Measurements from ENCODE around the gene ANAPC2.

DNA sequence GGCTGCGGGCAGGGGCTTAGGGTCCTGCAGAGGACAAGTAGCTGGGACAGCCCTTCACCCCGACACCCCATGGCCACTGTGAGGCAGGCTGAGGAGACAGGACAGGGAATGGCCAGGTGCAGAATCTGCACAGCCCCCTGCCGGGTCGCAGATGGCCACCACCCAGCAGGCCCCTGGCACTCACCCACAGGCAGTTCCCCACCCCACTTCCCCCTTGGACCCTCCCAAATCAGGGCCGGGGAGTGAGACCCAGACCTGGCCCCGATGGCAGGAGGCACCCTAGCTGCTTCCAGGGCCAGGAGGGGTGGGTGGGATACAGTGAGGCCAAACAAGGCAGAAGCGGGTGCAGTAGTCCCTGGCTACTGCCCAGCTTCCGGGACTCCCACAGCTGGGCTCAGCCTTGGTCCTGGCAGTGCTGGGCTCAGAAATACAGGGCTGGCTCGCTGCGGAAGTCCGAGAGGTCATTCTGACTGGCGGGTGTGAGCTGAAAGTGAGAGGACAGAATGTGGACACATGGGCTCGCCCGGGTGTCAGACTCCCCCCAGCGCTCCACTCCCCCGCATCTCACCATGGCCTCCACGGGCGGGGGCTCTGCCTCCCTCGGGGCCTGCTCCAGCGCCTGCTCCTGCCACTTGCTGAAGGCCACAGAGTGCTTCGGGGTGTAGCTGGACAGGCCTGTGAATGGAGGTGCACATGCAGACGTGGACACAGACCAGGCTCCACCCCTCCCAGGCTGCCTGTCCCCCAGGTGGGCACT lies 3.5 kb upstream of the ANAPC2 start:
- TF ChIP-seq, protein P1, sequence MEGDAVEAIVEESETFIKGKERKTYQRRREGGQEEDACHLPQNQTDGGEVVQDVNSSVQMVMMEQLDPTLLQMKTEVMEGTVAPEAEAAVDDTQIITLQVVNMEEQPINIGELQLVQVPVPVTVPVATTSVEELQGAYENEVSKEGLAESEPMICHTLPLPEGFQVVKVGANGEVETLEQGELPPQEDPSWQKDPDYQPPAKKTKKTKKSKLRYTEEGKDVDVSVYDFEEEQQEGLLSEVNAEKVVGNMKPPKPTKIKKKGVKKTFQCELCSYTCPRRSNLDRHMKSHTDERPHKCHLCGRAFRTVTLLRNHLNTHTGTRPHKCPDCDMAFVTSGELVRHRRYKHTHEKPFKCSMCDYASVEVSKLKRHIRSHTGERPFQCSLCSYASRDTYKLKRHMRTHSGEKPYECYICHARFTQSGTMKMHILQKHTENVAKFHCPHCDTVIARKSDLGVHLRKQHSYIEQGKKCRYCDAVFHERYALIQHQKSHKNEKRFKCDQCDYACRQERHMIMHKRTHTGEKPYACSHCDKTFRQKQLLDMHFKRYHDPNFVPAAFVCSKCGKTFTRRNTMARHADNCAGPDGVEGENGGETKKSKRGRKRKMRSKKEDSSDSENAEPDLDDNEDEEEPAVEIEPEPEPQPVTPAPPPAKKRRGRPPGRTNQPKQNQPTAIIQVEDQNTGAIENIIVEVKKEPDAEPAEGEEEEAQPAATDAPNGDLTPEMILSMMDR (IDR thresholded peaks at IDR 0.05; ENCODE audit: borderline replicate concordance, extremely low read depth, low read length, poor library complexity, severe bottlenecking): no peak
- TF ChIP-seq EZH2 (IDR thresholded peaks at IDR 0.05; ENCODE audit: borderline replicate concordance, low read depth, low read length, severe bottlenecking): no peak

Measured in DND-41 (cell line).